Measurements from ENCODE around the gene SHISAL1.

DNA sequence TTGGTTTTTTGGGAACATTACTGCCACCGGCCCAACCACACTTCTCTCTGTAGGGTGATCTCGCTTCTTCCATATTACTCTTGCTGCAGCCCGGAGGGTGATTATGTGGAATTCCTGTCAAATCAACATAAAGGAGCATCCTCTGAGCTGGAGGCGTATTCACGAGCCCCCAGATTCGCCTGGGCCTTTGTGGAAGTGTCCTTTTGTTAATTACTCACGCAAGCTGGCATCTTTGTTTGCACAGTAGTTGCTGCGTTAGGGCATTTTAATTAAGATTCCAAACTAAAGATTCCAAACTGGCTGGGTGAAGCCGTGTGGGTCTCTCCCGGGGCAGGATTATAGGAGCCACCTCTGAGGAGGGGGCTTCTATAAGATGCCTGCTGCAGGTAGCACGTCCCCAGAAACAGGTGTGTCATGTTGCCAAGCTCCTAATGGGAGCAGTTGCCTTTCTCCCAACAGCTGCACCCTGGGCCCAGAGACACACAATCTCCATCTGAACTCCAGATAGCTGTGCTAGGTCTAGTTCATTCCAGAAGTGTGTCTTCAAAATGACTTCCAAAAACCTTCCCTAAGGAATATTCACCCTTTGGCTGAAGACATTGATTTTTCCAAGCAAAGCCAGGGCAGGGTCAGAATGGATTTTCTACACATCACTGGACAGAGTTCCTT is 40.9 kb downstream of the SHISAL1 start:
- TF ChIP-seq ARNTL (CRISPR knock-in tag; IDR thresholded peaks at IDR 0.05; ENCODE audit: borderline replicate concordance, low read depth) (no peak), BACH2 (CRISPR knock-in tag; IDR thresholded peaks at IDR 0.05; ENCODE audit: borderline replicate concordance) (no peak), ZNF8 (CRISPR knock-in tag; IDR thresholded peaks at IDR 0.05) (no peak), ZNF565 (CRISPR knock-in tag; conservative IDR thresholded peaks at IDR 0.05; ENCODE audit: low read depth) (no peak), PATZ1 (CRISPR knock-in tag; IDR thresholded peaks at IDR 0.05; ENCODE audit: borderline replicate concordance) (no peak), TOX (CRISPR knock-in tag; IDR thresholded peaks at IDR 0.05; ENCODE audit: borderline replicate concordance) (no peak), TCF4 (CRISPR knock-in tag; IDR thresholded peaks at IDR 0.05; ENCODE audit: borderline replicate concordance) (no peak), PPARA (CRISPR knock-in tag; IDR thresholded peaks at IDR 0.05; ENCODE audit: borderline replicate concordance) (no peak), ZFP30 (CRISPR knock-in tag; IDR thresholded peaks at IDR 0.05) (no peak), GLIS3 (CRISPR knock-in tag; IDR thresholded peaks at IDR 0.05) (no peak)
- TF ChIP-seq, protein P1, sequence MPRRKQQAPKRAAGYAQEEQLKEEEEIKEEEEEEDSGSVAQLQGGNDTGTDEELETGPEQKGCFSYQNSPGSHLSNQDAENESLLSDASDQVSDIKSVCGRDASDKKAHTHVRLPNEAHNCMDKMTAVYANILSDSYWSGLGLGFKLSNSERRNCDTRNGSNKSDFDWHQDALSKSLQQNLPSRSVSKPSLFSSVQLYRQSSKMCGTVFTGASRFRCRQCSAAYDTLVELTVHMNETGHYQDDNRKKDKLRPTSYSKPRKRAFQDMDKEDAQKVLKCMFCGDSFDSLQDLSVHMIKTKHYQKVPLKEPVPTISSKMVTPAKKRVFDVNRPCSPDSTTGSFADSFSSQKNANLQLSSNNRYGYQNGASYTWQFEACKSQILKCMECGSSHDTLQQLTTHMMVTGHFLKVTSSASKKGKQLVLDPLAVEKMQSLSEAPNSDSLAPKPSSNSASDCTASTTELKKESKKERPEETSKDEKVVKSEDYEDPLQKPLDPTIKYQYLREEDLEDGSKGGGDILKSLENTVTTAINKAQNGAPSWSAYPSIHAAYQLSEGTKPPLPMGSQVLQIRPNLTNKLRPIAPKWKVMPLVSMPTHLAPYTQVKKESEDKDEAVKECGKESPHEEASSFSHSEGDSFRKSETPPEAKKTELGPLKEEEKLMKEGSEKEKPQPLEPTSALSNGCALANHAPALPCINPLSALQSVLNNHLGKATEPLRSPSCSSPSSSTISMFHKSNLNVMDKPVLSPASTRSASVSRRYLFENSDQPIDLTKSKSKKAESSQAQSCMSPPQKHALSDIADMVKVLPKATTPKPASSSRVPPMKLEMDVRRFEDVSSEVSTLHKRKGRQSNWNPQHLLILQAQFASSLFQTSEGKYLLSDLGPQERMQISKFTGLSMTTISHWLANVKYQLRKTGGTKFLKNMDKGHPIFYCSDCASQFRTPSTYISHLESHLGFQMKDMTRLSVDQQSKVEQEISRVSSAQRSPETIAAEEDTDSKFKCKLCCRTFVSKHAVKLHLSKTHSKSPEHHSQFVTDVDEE (CRISPR knock-in tag; IDR thresholded peaks at IDR 0.05) = no peak
